ENCODE results near the gene SMARCA2.

The SMARCA2 gene

DNA sequence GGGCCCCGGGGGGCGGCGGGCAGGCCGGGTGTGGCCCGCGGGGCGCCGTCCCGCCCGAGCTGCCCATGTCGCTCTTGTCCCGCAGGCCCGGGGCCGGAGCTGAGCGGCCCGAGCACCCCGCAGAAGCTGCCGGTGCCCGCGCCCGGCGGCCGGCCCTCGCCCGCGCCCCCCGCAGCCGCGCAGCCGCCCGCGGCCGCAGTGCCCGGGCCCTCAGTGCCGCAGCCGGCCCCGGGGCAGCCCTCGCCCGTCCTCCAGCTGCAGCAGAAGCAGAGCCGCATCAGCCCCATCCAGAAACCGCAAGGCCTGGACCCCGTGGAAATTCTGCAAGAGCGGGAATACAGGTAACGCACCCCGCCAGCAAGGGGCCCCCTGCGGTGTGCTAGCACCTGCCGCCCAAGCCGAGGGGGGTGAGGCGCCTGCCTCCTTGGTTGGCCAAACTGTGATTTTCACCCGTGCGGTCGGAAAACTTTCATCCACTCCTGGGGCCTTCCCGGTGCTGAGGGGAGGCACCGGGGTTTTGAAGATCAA, 32.1 kb downstream of the SMARCA2 start:
- H3K9me3 ChIP-seq (ENCODE audit: insufficient read depth, low read depth, low read length): no peaks in the 10 kb centered on the region
- H3K4me3 ChIP-seq (ENCODE audit: low read length): no peak overlapping the region
- no peak overlapping the region for H3K27ac ChIP-seq (ENCODE audit: low read length)
- H3K27me3 ChIP-seq (ENCODE audit: insufficient read depth, low read length): no peaks in the 10 kb centered on the region
- no peaks in the 10 kb centered on the region for H3K36me3 ChIP-seq (ENCODE audit: insufficient read depth, low read depth, low read length)
- H3K4me1 ChIP-seq (ENCODE audit: insufficient read depth, low read length): no peaks in the 10 kb centered on the region
- no peak overlapping the region for H3K9ac ChIP-seq (ENCODE audit: low read depth, low read length)

DNA sequence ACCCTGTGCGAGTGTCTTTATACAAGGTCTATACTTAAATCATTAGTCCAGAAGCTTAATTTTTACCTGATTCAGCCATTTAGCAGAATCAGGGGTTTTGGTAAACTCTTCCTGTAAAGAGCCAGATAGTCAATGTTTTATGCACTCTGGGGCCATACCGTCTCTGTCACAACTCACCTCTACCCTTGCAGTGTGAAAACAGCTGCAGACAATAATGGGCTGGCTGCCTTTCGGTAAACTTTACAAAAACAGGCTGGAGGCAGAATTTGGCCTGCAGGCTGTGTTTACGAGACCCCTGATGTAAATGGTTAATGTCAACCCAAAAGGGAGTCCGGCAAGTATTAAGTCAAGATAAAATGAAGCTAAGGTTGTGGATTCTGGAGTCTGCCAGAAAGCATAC, 32.8 kb downstream of the SMARCA2 start:
- H3K4me3 ChIP-seq (ENCODE audit: low read length): no peak overlapping the region
- H3K4me1 ChIP-seq (ENCODE audit: insufficient read depth, low read length): no peaks in the 10 kb centered on the region
- no peaks in the 10 kb centered on the region for H3K36me3 ChIP-seq (ENCODE audit: insufficient read depth, low read depth, low read length)
- H3K27ac ChIP-seq (ENCODE audit: low read length): no peak overlapping the region
- H3K9ac ChIP-seq (ENCODE audit: low read depth, low read length): no peak overlapping the region
- H3K9me3 ChIP-seq (ENCODE audit: insufficient read depth, low read depth, low read length): no peaks in the 10 kb centered on the region
- no peaks in the 10 kb centered on the region for H3K27me3 ChIP-seq (ENCODE audit: insufficient read depth, low read length)

DNA sequence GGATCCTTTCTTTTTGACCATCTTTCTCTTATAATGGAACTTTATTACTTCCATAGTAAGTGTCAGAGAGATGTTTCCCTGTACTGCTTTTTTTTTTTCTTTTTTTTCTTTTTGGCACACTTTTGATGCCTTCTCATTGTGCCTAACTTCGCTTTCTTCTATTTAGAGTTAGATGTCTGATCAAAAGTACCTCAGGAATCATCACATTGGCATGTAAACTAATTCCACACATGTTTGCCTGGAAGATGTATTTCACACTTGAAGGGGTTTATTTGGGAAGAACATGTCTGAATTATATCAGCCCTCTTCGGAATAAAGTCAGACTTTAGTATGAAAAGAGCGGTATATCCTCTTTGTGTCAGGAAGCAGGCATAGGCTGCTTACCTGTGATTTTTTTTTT, 35.1 kb downstream of the SMARCA2 start:
- Histone ChIP-seq H3K9me3 (ENCODE audit: insufficient read depth, low read depth, low read length) (no peaks in the 10 kb centered on the region), H3K4me1 (ENCODE audit: insufficient read depth, low read length) (no peaks in the 10 kb centered on the region), H3K27me3 (ENCODE audit: insufficient read depth, low read length) (no peaks in the 10 kb centered on the region), H3K27ac (ENCODE audit: low read length) (no peak overlapping the region), H3K9ac (ENCODE audit: low read depth, low read length) (no peak overlapping the region), H3K4me3 (ENCODE audit: low read length) (no peak overlapping the region), H3K36me3 (ENCODE audit: insufficient read depth, low read depth, low read length) (no peaks in the 10 kb centered on the region)

DNA sequence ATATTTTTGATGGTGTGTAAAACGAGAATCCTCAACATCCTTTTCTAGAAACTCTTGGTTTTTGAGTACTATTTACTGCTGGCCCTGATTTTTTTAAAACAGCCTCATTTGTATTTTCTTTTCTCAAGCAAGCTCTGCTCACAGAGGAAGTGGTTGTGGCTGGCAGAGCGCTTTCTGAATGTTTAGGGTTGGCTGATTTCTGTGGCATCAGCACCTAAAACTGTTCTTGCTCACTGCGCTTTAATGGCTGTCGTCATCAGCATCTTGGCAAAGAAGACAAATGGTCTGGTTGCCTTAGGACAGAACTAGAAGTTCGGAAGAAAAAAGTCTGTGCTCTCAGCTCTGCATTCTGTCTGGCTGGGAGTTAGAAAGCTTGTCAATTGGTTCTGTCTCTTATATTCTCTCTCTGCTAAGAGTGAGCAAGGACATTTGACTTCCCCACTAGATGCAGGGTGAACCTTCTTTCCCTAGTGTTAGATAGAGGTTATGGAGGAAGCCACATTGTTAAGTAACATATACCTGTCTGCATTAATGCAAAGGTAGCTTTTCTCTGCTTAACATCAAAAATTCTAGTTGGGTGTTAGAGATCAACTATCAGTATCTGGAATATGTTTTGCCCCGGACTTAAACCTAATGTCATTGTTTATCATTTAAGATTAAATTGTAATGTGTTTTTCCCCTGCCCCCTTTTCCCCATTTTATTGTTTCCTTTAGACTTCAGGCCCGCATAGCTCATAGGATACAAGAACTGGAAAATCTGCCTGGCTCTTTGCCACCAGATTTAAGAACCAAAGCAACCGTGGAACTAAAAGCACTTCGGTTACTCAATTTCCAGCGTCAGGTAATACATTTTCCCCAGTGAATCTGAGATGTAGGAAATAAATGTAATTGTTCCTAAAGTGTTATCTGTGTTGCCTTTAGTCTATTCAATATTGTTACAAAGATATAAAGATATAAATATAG, 39.0 kb downstream of the SMARCA2 start:
- Histone ChIP-seq H3K27me3 (ENCODE audit: insufficient read depth, low read length) (no peaks in the 10 kb centered on the region), H3K27ac (ENCODE audit: low read length) (no peak overlapping the region), H3K9me3 (ENCODE audit: insufficient read depth, low read depth, low read length) (no peaks in the 10 kb centered on the region), H3K9ac (ENCODE audit: low read depth, low read length) (no peak overlapping the region), H3K36me3 (ENCODE audit: insufficient read depth, low read depth, low read length) (no peaks in the 10 kb centered on the region), H3K4me3 (ENCODE audit: low read length) (no peak overlapping the region), H3K4me1 (ENCODE audit: insufficient read depth, low read length) (no peaks in the 10 kb centered on the region)

DNA sequence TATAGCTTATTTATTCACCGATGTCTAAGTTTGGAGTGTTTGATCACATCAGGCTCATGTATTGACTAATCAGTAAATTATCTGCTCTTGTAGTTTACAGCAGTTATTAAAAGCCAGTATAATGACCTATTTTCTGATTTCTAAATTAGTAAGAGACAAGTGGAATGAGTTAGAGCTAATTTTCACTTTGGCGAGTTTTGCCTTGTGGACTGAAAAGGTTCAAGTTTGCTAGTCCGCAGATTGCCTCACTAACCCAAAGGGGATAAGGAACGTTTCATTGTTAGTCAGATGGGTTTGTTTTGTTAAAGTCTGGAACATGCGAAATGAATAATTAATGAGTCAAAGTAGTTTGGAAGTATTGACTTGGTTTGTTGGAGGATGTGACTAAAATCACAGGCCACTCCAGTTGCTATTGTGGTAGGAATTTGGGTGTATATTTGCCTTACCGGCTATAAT, 40.1 kb downstream of the SMARCA2 start:
- Histone ChIP-seq H3K27ac (ENCODE audit: low read length) (no peak overlapping the region), H3K9ac (ENCODE audit: low read depth, low read length) (no peak overlapping the region), H3K36me3 (ENCODE audit: insufficient read depth, low read depth, low read length) (no peaks in the 10 kb centered on the region)

DNA sequence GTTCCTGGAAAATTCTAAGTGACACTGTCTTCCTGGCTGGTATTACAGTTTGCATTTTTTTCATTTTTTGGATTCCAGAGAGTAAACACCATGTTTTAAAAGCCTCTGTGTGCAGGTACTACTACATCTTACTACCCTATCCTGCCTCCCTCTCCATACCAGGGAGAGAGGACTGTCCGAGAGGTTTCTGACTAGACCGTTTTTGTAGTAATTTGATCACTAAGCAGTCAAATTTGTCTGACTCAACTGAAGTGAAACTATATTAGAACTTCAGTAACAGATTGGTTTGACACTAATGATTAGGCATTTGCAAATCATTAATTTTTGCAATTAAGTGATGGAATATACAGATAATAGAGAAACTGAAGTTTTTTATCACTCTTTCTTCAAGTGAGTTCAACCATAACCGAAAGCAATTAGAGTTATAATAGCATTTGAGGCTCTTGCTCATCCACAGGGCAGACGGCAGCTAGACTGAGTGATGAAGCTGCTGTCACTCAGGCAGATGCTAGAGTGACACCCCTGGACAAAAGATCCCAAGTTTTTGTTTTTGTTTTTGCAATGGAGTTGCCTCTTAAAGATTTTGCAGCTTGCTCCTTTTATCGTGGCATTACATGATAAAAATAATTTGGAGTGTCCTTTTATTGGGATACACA, 44.3 kb downstream of the SMARCA2 start:
- Histone ChIP-seq H3K27ac (ENCODE audit: low read length) (no peak overlapping the region), H3K9ac (ENCODE audit: low read depth, low read length) (no peak overlapping the region), H3K27me3 (ENCODE audit: insufficient read depth, low read length) (no peaks in the 10 kb centered on the region), H3K36me3 (ENCODE audit: insufficient read depth, low read depth, low read length) (no peaks in the 10 kb centered on the region), H3K4me3 (ENCODE audit: low read length) (no peak overlapping the region), H3K9me3 (ENCODE audit: insufficient read depth, low read depth, low read length) (no peaks in the 10 kb centered on the region), H3K4me1 (ENCODE audit: insufficient read depth, low read length) (no peaks in the 10 kb centered on the region)

More for the DNA sequence above, 40.1 kb downstream of the SMARCA2 start:
- no peaks in the 10 kb centered on the region for H3K27me3 ChIP-seq (ENCODE audit: insufficient read depth, low read length)
- no peaks in the 10 kb centered on the region for H3K9me3 ChIP-seq (ENCODE audit: insufficient read depth, low read depth, low read length)
- no peak overlapping the region for H3K4me3 ChIP-seq (ENCODE audit: low read length)
- no peaks in the 10 kb centered on the region for H3K4me1 ChIP-seq (ENCODE audit: insufficient read depth, low read length)

DNA sequence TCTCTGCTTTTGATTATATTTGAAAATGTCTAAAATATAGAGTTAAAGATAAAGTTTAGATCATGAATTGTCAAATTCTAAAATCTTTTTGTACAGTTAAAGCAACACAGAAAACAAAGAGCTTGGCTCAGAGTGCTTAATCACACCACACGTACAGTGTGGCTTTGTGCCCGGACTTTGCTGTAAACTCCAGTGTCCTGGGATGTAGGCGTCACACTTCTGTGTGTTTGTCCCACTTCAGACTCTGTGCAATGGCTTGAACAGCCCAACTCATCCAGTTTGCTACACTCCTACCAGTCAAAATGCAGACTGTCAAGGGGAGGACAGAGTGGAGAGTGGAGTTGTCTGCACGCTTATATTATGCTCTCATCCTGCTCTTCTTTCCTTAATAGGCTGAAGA, 45.3 kb downstream of the SMARCA2 start:
- no peaks in the 10 kb centered on the region for H3K9me3 ChIP-seq (ENCODE audit: insufficient read depth, low read depth, low read length)
- no peak overlapping the region for H3K27ac ChIP-seq (ENCODE audit: low read length)
- no peak overlapping the region for H3K9ac ChIP-seq (ENCODE audit: low read depth, low read length)
- H3K27me3 ChIP-seq (ENCODE audit: insufficient read depth, low read length): no peaks in the 10 kb centered on the region
- no peak overlapping the region for H3K4me3 ChIP-seq (ENCODE audit: low read length)
- no peaks in the 10 kb centered on the region for H3K4me1 ChIP-seq (ENCODE audit: insufficient read depth, low read length)
- H3K36me3 ChIP-seq (ENCODE audit: insufficient read depth, low read depth, low read length): no peaks in the 10 kb centered on the region

DNA sequence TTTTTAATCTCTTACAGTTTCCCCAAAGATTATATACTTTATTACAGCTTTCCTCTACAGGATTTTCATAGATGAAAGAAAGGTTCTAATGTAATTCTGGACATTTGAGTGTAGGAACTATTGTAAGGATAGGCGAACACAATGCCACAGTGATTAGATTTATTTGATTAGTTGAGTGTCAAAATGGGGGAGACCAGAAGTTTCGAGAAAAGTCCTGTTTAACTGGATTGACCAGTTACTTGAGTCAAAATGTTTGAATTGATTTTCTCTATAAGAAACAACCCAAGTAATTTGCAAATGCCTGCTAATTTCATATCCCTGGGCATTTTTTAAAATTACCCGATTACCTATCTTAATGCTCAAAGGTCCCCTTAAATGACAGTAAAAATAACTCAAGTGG, 50.6 kb downstream of the SMARCA2 start:
- no peak overlapping the region for H3K27ac ChIP-seq (ENCODE audit: low read length)
- no peaks in the 10 kb centered on the region for H3K9me3 ChIP-seq (ENCODE audit: insufficient read depth, low read depth, low read length)
- H3K4me1 ChIP-seq (ENCODE audit: insufficient read depth, low read length): no peaks in the 10 kb centered on the region
- H3K9ac ChIP-seq (ENCODE audit: low read depth, low read length): no peak overlapping the region
- no peaks in the 10 kb centered on the region for H3K27me3 ChIP-seq (ENCODE audit: insufficient read depth, low read length)
- no peaks in the 10 kb centered on the region for H3K36me3 ChIP-seq (ENCODE audit: insufficient read depth, low read depth, low read length)
- no peak overlapping the region for H3K4me3 ChIP-seq (ENCODE audit: low read length)

DNA sequence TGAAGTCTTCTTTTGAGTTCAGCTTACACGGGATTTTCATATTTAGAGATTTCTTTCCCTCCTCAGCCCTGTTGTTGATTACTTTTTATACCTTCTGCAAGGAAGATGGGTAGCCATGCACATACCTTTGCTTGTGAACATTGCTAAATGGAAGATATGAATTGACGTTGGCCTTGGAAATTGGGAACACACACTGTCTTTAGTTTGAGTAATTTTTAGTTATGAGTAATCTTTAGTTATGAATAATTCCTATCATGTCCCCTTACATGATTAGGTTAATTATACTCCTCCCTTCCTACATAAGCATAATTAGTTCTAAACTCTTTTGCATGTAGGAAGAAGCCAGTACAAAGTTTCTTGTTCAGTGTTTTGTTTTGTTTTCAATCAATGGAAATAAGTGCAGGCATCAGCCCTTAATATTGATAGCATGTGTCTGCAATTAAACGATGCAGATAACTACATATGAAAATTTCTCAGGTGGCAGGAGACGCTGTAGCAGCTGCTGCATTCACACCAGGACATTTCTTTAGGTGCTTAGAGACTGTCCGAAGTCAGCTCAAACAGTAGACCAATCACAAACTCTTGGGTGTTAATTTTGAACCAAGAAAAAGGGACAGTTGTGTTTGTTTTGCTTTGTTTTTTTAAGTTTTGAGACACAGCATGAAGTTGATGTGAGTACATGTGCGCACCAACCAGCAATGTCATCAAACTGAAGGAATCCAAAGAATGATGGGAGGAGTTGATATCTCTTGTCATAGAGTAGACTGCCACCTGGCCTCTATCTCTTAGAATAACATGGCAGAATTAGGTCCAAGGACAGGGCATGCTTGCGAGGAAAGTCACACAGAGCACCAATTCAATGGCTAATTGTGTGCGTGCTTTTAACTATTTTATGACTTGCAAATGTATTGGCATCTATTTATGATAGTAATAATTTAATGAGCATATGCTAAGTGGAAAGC, 51.4 kb downstream of the SMARCA2 start:
- no peaks in the 10 kb centered on the region for H3K4me1 ChIP-seq (ENCODE audit: insufficient read depth, low read length)
- H3K4me3 ChIP-seq (ENCODE audit: low read length): no peak overlapping the region
- H3K27me3 ChIP-seq (ENCODE audit: insufficient read depth, low read length): no peaks in the 10 kb centered on the region
- H3K9me3 ChIP-seq (ENCODE audit: insufficient read depth, low read depth, low read length): no peaks in the 10 kb centered on the region
- H3K27ac ChIP-seq (ENCODE audit: low read length): no peak overlapping the region
- H3K36me3 ChIP-seq (ENCODE audit: insufficient read depth, low read depth, low read length): no peaks in the 10 kb centered on the region
- H3K9ac ChIP-seq (ENCODE audit: low read depth, low read length): no peak overlapping the region

DNA sequence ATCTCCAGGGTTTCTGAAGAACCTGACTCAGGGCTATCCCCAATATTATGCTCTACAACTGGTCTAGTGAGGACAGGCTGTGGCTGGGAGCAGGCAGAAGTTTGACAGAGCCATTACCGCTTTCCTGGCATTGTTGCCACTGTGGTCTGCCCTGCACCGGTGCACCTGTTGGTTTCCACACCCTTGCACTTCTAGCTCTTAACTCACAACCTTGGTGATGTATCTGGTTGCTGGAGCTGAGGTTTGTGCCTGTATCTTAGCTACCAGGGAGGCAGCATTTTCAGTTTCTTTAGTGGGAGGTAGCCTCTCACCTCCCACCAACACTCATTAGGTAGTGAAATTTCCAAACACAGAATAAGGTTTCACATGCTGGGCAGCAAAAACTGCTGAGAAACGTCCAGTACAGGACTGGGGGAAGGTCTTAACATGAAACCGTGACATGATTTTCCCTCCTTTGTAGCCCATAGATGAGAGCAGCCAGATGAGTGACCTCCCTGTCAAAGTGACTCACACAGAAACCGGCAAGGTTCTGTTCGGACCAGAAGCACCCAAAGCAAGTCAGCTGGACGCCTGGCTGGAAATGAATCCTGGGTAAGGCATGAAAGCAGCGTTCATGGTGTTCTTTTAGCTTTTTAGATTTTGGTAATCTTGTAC, 57.7 kb downstream of the SMARCA2 start:
- no peaks in the 10 kb centered on the region for H3K9me3 ChIP-seq (ENCODE audit: insufficient read depth, low read depth, low read length)
- no peak overlapping the region for H3K27ac ChIP-seq (ENCODE audit: low read length)
- no peaks in the 10 kb centered on the region for H3K4me1 ChIP-seq (ENCODE audit: insufficient read depth, low read length)
- H3K9ac ChIP-seq (ENCODE audit: low read depth, low read length): no peak overlapping the region
- H3K36me3 ChIP-seq (ENCODE audit: insufficient read depth, low read depth, low read length): no peaks in the 10 kb centered on the region; the same call in 1 of the 2 replicates
- no peak overlapping the region for H3K4me3 ChIP-seq (ENCODE audit: low read length)
- no peaks in the 10 kb centered on the region for H3K27me3 ChIP-seq (ENCODE audit: insufficient read depth, low read length)

DNA sequence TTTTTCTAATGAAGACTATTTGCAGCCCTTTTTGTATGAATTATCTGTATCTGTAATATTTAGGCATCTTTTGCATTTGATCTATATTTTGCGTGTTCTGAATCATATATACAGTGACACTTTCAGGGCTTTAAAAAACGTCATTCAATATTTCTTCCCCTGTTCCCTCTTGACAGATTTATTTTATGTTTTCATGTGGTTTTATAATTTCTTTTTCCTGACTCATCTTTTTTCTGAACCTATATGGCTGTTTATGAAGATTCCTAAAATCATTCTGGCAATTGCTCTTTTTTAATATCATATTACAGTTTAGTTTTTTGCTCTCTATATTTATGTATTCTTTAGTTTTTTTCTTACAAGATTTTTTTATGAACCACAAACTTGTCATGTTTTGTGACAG, 67.6 kb downstream of the SMARCA2 start:
- no peaks in the 10 kb centered on the region for H3K9me3 ChIP-seq (ENCODE audit: insufficient read depth, low read depth, low read length)
- no peaks in the 10 kb centered on the region for H3K4me1 ChIP-seq (ENCODE audit: insufficient read depth, low read length)
- no peak overlapping the region for H3K27ac ChIP-seq (ENCODE audit: low read length)
- H3K27me3 ChIP-seq (ENCODE audit: insufficient read depth, low read length): no peaks in the 10 kb centered on the region
- no peak overlapping the region for H3K9ac ChIP-seq (ENCODE audit: low read depth, low read length)
- no peak overlapping the region for H3K4me3 ChIP-seq (ENCODE audit: low read length)
- no peaks in the 10 kb centered on the region; the same call in 1 of the 2 replicates for H3K36me3 ChIP-seq (ENCODE audit: insufficient read depth, low read depth, low read length)

All from iPS-20b (cell line).